Measurements from ENCODE around the gene RASL12.
"Not testable (repeated sequence)": the region's sequence is repeated elsewhere in the genome, so short reads cannot be mapped to it uniquely, and the experiment has no call there.

Gene RASL12, protein sequence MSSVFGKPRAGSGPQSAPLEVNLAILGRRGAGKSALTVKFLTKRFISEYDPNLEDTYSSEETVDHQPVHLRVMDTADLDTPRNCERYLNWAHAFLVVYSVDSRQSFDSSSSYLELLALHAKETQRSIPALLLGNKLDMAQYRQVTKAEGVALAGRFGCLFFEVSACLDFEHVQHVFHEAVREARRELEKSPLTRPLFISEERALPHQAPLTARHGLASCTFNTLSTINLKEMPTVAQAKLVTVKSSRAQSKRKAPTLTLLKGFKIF
- total RNA-seq: 0 reads per million in 4 donors

GRCh38 chr15:65067645-65068402, at the start of gene RASL12:
RASL12 (minus strand) TSS chr15:65067991; CDS start chr15:65067835, 156 bp downstream.
- no peak for DNase-seq

DNA sequence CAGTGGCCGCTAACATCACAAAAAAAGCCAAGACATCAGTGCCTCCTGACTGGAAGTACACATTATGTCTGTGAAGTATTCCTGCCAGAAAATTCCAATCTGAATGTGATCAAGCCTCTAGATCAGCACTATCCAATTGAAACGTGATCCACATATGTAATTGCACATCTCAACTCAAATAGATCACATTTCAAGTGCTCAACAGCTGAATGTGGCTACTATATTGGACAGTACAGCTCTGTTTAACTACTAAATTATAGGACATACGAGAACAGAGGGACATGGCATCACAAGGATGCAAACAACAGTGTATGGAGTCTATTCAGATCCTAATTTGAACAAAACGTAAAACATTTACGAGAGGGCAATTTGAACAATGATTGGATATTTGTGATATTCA, 47.8 kb upstream of the RASL12 start:
- DNase-seq: no peak

GRCh38 chr15:65115086-65115485, 47.3 kb upstream of the RASL12 start, which contains the start of gene UBAP1L:
UBAP1L (minus strand) TSS chr15:65115200; CDS start chr15:65106215, 8,985 bp downstream.
- DNase-seq: no peak

GRCh38 chr15:65110676-65111292, 43.0 kb upstream of the RASL12 start:
- no peak for DNase-seq

DNA sequence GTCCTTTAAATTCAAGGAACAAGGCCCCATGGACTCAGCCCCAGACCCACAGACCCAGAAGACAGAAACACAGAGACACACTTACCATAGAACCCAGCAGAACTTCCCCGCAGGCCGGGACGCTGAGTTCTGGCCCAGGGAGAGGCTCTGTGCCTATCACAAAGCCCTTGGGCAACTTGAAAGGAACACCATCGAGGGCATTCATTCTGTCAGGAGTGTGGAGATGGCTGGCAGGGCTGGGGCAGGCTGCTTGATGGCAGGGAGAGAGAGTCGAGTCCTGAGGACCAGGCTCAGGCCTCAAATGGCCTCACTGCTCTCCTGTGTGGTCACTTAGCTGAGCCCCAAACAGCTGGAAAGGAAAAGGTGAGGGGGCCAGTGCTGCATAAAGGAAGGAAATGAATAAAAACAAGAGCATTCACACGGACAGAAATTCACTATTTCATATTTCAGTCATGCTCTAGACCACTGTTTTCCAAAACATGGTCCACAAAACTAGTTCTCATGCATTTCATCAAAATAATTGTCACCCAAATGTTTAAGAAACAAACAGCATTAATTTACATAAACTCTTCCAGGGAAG, 38.3 kb upstream of the RASL12 start:
- no peak for DNase-seq

DNA sequence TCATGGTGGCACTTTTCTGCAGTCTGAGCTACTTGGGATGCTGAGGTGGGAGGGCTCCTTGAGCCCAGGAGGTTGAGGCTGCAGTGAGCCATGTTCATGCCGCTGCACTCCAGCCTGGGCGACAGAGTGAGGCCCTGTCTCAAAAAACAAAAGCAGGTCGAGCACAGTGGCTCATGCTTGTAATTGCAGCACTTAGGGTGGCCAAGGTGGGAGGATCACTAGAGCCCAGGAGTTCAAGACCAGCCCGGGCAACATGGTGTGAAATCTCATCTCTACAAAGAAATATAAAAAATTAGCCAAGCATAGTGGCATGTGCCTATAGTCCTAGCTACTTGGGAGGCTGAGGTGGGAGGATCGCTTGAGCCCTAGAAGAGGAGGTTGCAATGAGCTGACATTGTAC, 37.2 kb upstream of the RASL12 start:
- no peak for DNase-seq

GRCh38 chr15:65102912-65103311, 35.1 kb upstream of the RASL12 start:
- DNase-seq: no peak

- no peak for DNase-seq
Observed at GRCh38 chr15:65101891-65102708, 34.3 kb upstream of the RASL12 start.

DNA sequence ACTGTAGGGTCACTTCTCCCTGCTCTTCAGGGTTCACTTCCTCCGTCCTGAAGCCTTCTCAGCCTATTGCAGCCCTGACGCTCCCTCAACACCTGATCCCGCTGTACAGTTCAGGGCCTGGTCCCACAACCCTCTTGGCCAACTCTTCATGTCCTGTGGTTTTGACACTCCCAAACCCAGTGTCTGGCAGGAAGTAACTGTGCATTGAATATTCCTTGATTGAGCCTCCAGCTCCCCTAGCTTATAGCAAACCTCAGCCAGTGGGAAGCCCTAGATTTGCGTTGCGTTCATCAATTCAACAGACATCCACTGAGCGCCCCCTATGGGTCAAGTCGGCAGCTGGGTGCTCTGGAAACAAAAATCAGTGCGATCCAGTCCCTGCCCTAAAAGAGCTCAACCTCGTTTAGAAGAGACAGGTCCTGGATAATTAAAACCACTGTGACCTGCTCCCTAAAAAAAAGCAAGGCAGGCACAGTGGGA, 33.7 kb upstream of the RASL12 start:
- DNase-seq: peak in 2 of 5 donors; percentile 25 to 26

GRCh38 chr15:65100442-65100841, 32.7 kb upstream of the RASL12 start:
- DNase-seq: no peak

DNA sequence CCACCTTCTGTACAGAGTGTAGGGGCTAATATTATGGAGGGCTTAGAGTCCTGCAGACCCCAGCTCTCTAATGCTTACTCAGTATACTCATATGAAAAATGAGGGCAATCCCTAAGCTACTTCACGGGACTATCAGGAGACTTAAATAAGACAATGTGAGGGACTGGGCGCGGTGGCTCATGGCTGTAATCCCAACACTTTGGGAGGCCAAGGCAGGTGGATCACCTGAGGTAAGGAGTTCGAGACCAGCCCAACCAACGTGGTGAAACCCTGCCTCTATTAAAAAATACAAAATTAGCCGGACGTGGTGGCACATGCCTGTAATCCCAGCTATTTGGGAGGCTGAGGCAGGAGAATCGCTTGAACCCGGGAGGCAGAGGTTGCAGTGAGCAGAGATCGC, 32.0 kb upstream of the RASL12 start:
- not testable (repeated sequence) for DNase-seq

DNA sequence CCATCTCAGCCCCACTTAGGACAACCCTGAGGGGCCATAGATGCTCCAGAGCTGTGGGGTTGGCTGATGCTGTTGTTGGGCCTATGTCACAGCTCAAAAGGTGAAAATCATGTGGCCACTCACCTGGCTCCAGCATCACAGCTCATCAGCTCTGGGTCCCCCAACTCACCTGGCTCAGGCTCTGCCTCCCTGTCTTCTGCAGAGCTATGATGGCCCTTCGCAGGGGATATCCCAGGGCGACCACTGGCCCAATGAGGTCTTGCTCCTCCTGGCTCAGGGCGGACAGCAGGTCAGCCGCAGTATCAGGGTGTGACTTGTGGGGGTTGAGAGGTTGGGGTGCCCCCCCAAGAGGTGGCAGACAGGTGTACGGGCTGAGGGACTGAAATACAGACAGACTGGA, 31.5 kb upstream of the RASL12 start:
- DNase-seq: no peak

- DNase-seq: no peak
Observed at GRCh38 chr15:65097651-65098263, 30.0 kb upstream of the RASL12 start.

DNA sequence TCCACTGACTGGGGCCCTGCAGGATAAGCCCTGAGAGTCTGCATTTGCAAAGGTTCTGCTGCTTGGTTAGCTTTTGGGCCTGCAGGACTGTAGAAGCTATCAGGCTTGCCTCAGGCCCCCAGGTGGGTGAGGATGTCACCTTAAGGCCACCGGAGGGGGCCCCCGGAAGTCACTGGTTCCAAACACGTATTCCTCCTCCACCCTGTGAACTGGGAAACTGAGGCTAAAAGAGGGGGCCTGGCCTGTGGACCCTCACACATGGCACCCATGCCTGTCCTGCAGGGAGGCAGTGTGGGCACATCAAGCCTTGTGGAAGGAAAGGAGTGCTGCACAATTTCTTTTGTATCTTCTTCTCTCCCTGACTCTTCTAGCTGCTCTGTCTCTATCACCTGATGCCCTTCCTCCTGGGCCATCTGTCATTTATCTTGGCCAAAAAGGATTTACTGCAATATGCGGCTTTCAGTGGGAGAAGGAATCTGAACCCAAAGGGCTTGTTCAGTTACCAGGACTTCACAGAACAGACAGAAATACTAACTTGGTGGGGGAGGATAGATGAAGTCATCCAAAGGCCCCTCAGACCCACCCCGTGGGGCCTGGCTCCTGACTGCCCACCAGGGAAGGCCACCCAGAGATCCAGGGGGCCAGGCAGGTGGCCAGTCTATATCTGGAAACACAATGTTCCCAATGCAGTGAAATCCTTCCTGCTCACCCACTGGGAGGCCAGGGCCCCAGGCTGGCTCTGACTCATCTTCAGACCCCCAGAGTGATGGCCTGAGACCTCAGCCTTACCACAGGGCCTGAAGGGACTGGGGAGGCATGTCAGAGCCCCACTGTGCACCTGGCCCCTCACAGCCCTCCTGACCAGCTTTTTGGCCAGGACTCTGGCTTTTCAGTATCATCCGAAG, 28.9 kb upstream of the RASL12 start:
- no peak for DNase-seq

DNA sequence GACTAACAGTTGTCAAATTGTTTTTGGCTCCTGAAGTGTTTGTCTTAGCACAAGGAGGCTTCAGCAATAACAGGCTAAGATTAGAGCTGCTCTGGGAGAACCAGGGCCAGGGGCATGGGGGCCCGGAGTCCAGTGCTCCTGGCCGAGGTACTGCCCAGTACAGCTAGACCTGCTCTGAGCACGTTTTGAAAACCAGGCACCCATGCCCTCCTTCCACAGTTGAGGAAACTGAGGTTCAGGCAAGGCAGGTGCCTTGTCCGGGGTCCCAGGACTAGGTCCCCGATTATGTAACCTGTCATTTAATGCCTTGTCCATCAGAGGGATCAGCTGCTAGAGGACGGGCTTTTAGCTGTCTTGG, 27.9 kb upstream of the RASL12 start:
- DNase-seq: no peak

DNA sequence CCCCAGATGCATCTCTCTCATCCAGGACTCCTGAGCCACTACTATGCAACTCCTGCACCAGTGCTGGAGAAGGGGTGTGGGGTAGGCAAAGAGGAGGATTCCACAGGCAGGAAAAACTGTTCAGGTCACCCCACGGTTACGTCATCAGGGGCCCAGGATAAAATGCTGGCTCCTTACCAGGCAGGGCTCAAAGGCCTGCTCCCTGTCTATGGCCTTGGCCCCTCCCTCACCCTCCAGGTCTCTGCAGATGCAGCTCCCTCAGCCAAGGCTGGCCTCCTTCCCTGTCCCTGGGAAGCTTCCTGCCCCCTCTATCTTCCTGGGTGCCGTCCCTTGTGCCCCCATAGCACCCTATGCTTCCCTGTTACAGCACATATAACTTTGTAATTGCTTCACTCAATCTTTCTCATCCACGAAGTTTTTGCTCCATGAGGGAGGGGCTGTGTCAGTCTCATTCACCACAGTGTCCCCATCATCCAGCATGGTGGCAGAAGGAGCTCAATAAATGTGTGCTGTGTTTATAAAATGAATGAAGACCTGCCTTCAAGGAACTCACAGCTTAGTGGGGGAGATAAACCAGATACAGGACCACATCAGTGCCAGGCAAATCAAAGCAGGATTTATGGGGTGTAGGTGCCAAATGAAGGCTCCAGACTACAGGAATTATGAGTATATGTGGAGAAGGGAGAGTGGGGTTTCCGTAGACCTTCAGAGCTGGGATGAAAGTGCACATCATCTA, 27.4 kb upstream of the RASL12 start:
- no peak for DNase-seq

- DNase-seq: no peak
Observed at GRCh38 chr15:65094294-65094995, 26.7 kb upstream of the RASL12 start.

GRCh38 chr15:65093793-65094170, 26.0 kb upstream of the RASL12 start:
- not testable (repeated sequence) for DNase-seq
